OCI-LY7 (cell line): ENCODE measurements around the gene KLHL6. TPM values are rescaled to one million over a fixed set of nuclear protein-coding genes. Genes with fewer than 3 reads are reported as not detected.

Experiments used
- BruUV-seq: library from RNA; stranded (reverse); fragments of 400-500 nt; replicated peaks from 2 replicates; lab custom pipeline; 2021; lab: Mats Ljungman, UMichigan
- CTCF ChIA-PET: fragments of 300-600 bp; sonication (Branson Sonifier 250); formaldehyde crosslinking; loops from one replicate; lab custom pipeline; 2022; ENCODE audit warnings: antibody characterized with exemption; ENCODE audit not compliant: unreplicated experiment; lab: Charles Lee
- POLR2A ChIA-PET: fragments of 300-600 bp; sonication (Branson Sonifier 250); formaldehyde crosslinking; loops from one replicate; lab custom pipeline; 2022; ENCODE audit warnings: antibody characterized with exemption; lab: Charles Lee
- DNase-seq: peaks from one replicate; pipeline ENCODE4 v3.0.0-alpha.2; 2015; ENCODE audit warnings: low spot score
- H2AFZ ChIP-seq: fragments of 200-600 bp; sonication (generic), shearing (Covaris generic); 2 replicates; pipeline ENCODE4 v1.6.1; 2014; ENCODE audit warnings: mild to moderate bottlenecking, antibody characterized with exemption, low read length, moderate library complexity
- H3K27ac ChIP-seq: fragments of 200-600 bp; sonication (generic); 2 replicates; pipeline ENCODE4 v1.5.1; 2014; ENCODE audit warnings: mixed run types, low read depth, mild to moderate bottlenecking, moderate library complexity, low read length, inconsistent platforms; ENCODE audit not compliant: poor library complexity, severe bottlenecking
- H3K36me3 ChIP-seq: fragments of 200-600 bp; sonication (generic); 2 replicates; pipeline ENCODE4 v1.6.1; 2014; ENCODE audit warnings: mild to moderate bottlenecking, antibody characterized with exemption, low read length, moderate library complexity, mixed read lengths; ENCODE audit not compliant: insufficient read depth
- H3K4me1 ChIP-seq: fragments of 200-600 bp; sonication (generic); 2 replicates; pipeline ENCODE4 v1.5.1; 2014; ENCODE audit warnings: mild to moderate bottlenecking, low read length; ENCODE audit not compliant: insufficient read depth, poor library complexity, severe bottlenecking
- H3K4me2 ChIP-seq: fragments of 200-600 bp; sonication (generic); 2 replicates; pipeline ENCODE4 v1.6.1; 2014; ENCODE audit warnings: mild to moderate bottlenecking, low read length
- H3K4me3 ChIP-seq: fragments of 200-600 bp; sonication (generic); 2 replicates; pipeline ENCODE4 v1.5.1; 2014; ENCODE audit warnings: mild to moderate bottlenecking, low read depth, low read length; ENCODE audit not compliant: poor library complexity, severe bottlenecking
- H3K79me2 ChIP-seq: fragments of 200-600 bp; sonication (generic); 2 replicates; pipeline ENCODE4 v1.6.1; 2016; ENCODE audit warnings: low read depth, mild to moderate bottlenecking, low read length, moderate library complexity, mixed read lengths; ENCODE audit not compliant: insufficient read depth
- H3K9me2 ChIP-seq: fragments of 200-600 bp; sonication (generic); 2 replicates; pipeline ENCODE4 v1.6.1; 2016; ENCODE audit warnings: mild to moderate bottlenecking, low read length, mixed read lengths; ENCODE audit not compliant: insufficient read depth
- H3K9me3 ChIP-seq: fragments of 200-600 bp; sonication (generic); 2 replicates; pipeline ENCODE4 v1.6.1; 2014; ENCODE audit warnings: mild to moderate bottlenecking, mixed run types, low read length, mixed read lengths
- H4K20me1 ChIP-seq: fragments of 200-600 bp; sonication (generic); 2 replicates; pipeline ENCODE4 v1.6.1; 2014; ENCODE audit warnings: mild to moderate bottlenecking, antibody characterized with exemption, low read length, moderate library complexity, mixed read lengths; ENCODE audit not compliant: insufficient read depth
- EZH2phosphoT487 ChIP-seq: fragments of 200-600 bp; sonication (generic); IDR thresholded peaks from 2 replicates; pipeline ENCODE4 v1.6.1; 2018; ENCODE audit warnings: low read depth, borderline replicate concordance, mild to moderate bottlenecking, mixed run types, antibody characterized with exemption, low read length, moderate library complexity, mixed read lengths
- intact Hi-C: fragments of 100-400 bp; cut with micrococcal nuclease; formaldehyde crosslinking; loops from one replicate; pipeline ENCODE4 v1.10.0; 2022; ENCODE audit not compliant: unreplicated experiment
- total RNA-seq, 2 experiments: library from RNA; depleted of rRNA in 1 of 2; stranded (reverse); fragments of >200 nt in 1 of 2; shearing (Covaris generic) in 1 of 2; gene quantifications; 2 replicates each; pipeline ENCODE4 v1.2.3, GENCODE V29; 2014 to 2022
- TF ChIP-seq, protein P1 (sequence below): fragments of 200-600 bp; sonication (generic); conservative IDR thresholded peaks from 2 replicates; pipeline ENCODE4 v1.5.1; 2014; ENCODE audit warnings: mild to moderate bottlenecking, antibody characterized with exemption, low read length, moderate library complexity, mixed read lengths

Gene KLHL6
- total RNA-seq, 2 experiments from 2014 or later, result 143 to 169 TPM

DNA sequence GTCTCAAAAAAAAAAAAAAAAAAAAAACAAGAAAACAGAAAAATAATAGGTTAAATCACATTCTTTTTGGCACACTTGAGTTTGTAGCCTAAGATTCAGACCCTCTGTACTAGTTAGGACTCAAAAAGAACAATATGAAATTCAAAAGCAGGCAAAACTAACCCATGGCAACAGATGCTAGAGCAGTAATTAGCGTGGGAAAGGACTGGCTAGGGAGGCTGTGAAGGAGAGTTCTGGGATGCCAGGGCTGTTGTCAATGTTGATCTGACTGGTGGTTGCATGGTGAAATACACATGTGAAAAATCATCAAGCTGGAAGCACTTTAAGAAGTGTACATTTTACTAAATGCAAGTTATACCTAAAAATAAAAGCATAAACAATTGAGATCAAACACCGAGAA lies 35.6 kb downstream of the KLHL6 start:
- intact Hi-C loops, result no loop called here
- CTCF ChIA-PET, result no interaction called here
- no peak for TF ChIP-seq EZH2phosphoT487
- TF ChIP-seq, protein P1, sequence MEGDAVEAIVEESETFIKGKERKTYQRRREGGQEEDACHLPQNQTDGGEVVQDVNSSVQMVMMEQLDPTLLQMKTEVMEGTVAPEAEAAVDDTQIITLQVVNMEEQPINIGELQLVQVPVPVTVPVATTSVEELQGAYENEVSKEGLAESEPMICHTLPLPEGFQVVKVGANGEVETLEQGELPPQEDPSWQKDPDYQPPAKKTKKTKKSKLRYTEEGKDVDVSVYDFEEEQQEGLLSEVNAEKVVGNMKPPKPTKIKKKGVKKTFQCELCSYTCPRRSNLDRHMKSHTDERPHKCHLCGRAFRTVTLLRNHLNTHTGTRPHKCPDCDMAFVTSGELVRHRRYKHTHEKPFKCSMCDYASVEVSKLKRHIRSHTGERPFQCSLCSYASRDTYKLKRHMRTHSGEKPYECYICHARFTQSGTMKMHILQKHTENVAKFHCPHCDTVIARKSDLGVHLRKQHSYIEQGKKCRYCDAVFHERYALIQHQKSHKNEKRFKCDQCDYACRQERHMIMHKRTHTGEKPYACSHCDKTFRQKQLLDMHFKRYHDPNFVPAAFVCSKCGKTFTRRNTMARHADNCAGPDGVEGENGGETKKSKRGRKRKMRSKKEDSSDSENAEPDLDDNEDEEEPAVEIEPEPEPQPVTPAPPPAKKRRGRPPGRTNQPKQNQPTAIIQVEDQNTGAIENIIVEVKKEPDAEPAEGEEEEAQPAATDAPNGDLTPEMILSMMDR, result no peak
- BruUV-seq, result no TSS peak
- POLR2A ChIA-PET, result interaction anchor here (0.6 to 2.9 kb wide), 12 partner anchors 8 to 515 kb away, joined by 3 to 27 read pairs (median 4); no protein-coding TSS in a partner anchor
- peaks cover 93% of the 10 kb centered on the region for H3K36me3 ChIP-seq
- peaks cover 71% of the 10 kb centered on the region for H3K4me1 ChIP-seq
- H3K4me3 ChIP-seq, result no peak overlapping the region
- no peaks in the 10 kb centered on the region for H4K20me1 ChIP-seq
- no peaks in the 10 kb centered on the region for H3K9me3 ChIP-seq
- H3K27ac ChIP-seq, result peak overlapping the region; percentile 94
- peaks cover 89% of the 10 kb centered on the region for H3K79me2 ChIP-seq
- H2AFZ ChIP-seq, result no peak overlapping the region
- H3K9me2 ChIP-seq, result no peaks in the 10 kb centered on the region
- peak overlapping the region; percentile 75 for H3K4me2 ChIP-seq
- no peak for DNase-seq

GRCh38 chr3:183518491-183519251 lies 36.8 kb downstream of the KLHL6 start:
- ChIA-PET POLR2A (interaction anchor here (0.6 to 2.9 kb wide), 15 partner anchors 9 to 184 kb away, joined by 3 to 27 read pairs (median 4); no protein-coding TSS in a partner anchor), CTCF (no interaction called here)
- no TSS peak for BruUV-seq
- peak overlapping the region; percentile 75 for H3K4me2 ChIP-seq
- peaks cover 89% of the 10 kb centered on the region for H3K79me2 ChIP-seq
- peaks cover 92% of the 10 kb centered on the region for H3K36me3 ChIP-seq
- H3K4me1 ChIP-seq, result peaks cover 83% of the 10 kb centered on the region
- H3K9me3 ChIP-seq, result no peaks in the 10 kb centered on the region
- TF ChIP-seq, protein P1, result no peak
- TF ChIP-seq EZH2phosphoT487, result no peak
- DNase-seq, result peak; percentile 46
- no peaks in the 10 kb centered on the region for H4K20me1 ChIP-seq
- H3K4me3 ChIP-seq, result peak overlapping the region; percentile 35
- H2AFZ ChIP-seq, result no peak overlapping the region
- intact Hi-C loops, result no loop called here
- H3K27ac ChIP-seq, result peak overlapping the region; percentile 94
- no peaks in the 10 kb centered on the region for H3K9me2 ChIP-seq

GRCh38 chr3:183517607-183518006 lies 37.9 kb downstream of the KLHL6 start:
- peak overlapping the region; percentile 94 for H3K27ac ChIP-seq

More at GRCh38 chr3:183517607-183518006, 37.9 kb downstream of the KLHL6 start:
- peaks cover 93% of the 10 kb centered on the region for H3K4me1 ChIP-seq
- H3K4me3 ChIP-seq, result peak overlapping the region; percentile 35
- peak overlapping the region; percentile 75 for H3K4me2 ChIP-seq
- H2AFZ ChIP-seq, result no peak overlapping the region
- intact Hi-C loops, result no loop called here
- ChIA-PET CTCF (no interaction called here), POLR2A (interaction anchor here (0.5 to 2.9 kb wide), 12 partner anchors 9 to 56 kb away, joined by 3 to 32 read pairs (median 5); no protein-coding TSS in a partner anchor)
- H3K9me3 ChIP-seq, result no peaks in the 10 kb centered on the region
- TF ChIP-seq, protein P1, result no peak
- TF ChIP-seq EZH2phosphoT487, result no peak
- H3K36me3 ChIP-seq, result peaks cover 91% of the 10 kb centered on the region
- DNase-seq, result no peak
- peaks cover 89% of the 10 kb centered on the region for H3K79me2 ChIP-seq
- no peaks in the 10 kb centered on the region for H3K9me2 ChIP-seq
- BruUV-seq, result no TSS peak
- no peaks in the 10 kb centered on the region for H4K20me1 ChIP-seq
